Endothelial cell of umbilical vein (primary cell): ENCODE data around the gene TES. TPM values are rescaled to one million over a fixed set of nuclear protein-coding genes. Genes with fewer than 3 reads are reported as not detected.
A peak's percentile ranks its signal among the peaks of the same experiment; 100 is the strongest.

ENCODE experiments used
- BruUV-seq: library from RNA; stranded (reverse); fragments of 400-500 nt; replicated peaks from 2 replicates; lab custom pipeline; 2021; lab: Mats Ljungman, UMichigan
- CTCF ChIA-PET: fragments of 300-600, 350-600 bp; sonication (Branson Sonifier 250); formaldehyde crosslinking; loops from one replicate; lab custom pipeline; 2021; ENCODE audit warnings: antibody characterized with exemption, inconsistent platforms; lab: Charles Lee
- POLR2A ChIA-PET: fragments of 300-600, 350-600 bp; sonication (Branson Sonifier 250); formaldehyde crosslinking; loops from one replicate; lab custom pipeline; 2021; ENCODE audit warnings: antibody characterized with exemption, inconsistent platforms; lab: Charles Lee
- DNase-seq: peaks from one replicate; pipeline ENCODE4 v3.0.0-alpha.2; 2011; ENCODE audit warnings: low read depth, low spot score
- FAIRE-seq: peaks from 2 replicates; lab custom pipeline; 2011; peaks lifted over from hg19 to GRCh38; lab: Jason Lieb, UNC
- H2AFZ ChIP-seq: 2 replicates; pipeline ENCODE4 v1.6.0; 2012; ENCODE audit warnings: low read depth, low read length, control low read depth, inconsistent platforms
- H3K27ac ChIP-seq: 2 replicates; pipeline ENCODE4 v1.5.1; 2011; ENCODE audit warnings: low read depth, mild to moderate bottlenecking, control low read depth, low read length, moderate library complexity; ENCODE audit not compliant: insufficient read depth
- H3K27me3 ChIP-seq, 2 experiments: 2 replicates each; pipeline versions ENCODE4 v1.6.0 to v1.6.1; 2011; ENCODE audit warnings: low read length in 2 of 2, mixed read lengths in 1 of 2; ENCODE audit not compliant: control insufficient read depth in 2 of 2, insufficient read depth in 2 of 2
- H3K36me3 ChIP-seq, 2 experiments: 2 replicates in 1 of 2; 3 replicates in 1 of 2; pipeline ENCODE4 v1.5.1; 2011; ENCODE audit warnings: low read length in 2 of 2, mild to moderate bottlenecking in 1 of 2, moderate library complexity in 1 of 2; ENCODE audit not compliant: control insufficient read depth in 2 of 2, insufficient read depth in 2 of 2; ENCODE audit errors: extremely low read depth in 1 of 2
- H3K4me1 ChIP-seq: 3 replicates; pipeline ENCODE4 v1.5.1; 2011; ENCODE audit warnings: mild to moderate bottlenecking, low read length; ENCODE audit not compliant: control insufficient read depth, insufficient read depth; ENCODE audit errors: extremely low read depth
- H3K4me2 ChIP-seq: 2 replicates; pipeline ENCODE4 v1.6.1; 2011; ENCODE audit warnings: low read length, control low read depth, mixed read lengths; ENCODE audit not compliant: insufficient read depth
- H3K4me3 ChIP-seq, 3 experiments: fragments of 200-600 bp in 1 of 3; sonication (generic), shearing (Covaris generic) in 1 of 3; replicated peaks in 1 of 3; 2 replicates each; pipeline ENCODE4 v1.5.1; 2011 to 2016; ENCODE audit warnings: control low read depth in 3 of 3, low read length in 3 of 3, mild to moderate bottlenecking in 2 of 3, inconsistent platforms in 1 of 3, low read depth in 1 of 3, moderate library complexity in 1 of 3; ENCODE audit not compliant: insufficient read depth in 1 of 3
- H3K79me2 ChIP-seq: 2 replicates; pipeline ENCODE4 v1.6.0; 2012; ENCODE audit warnings: low read length, inconsistent platforms; ENCODE audit not compliant: control insufficient read depth, insufficient read depth
- H3K9ac ChIP-seq: replicated peaks from 2 replicates; pipeline ENCODE3; 2011; ENCODE audit warnings: low read length, control low read depth; ENCODE audit not compliant: insufficient read depth; ENCODE audit errors: extremely low read depth
- H3K9me1 ChIP-seq: replicated peaks from 3 replicates; pipeline ENCODE4 v1.6.0; 2011; ENCODE audit warnings: mild to moderate bottlenecking, low read length; ENCODE audit not compliant: control insufficient read depth, insufficient read depth; ENCODE audit errors: extremely low read depth
- H3K9me3 ChIP-seq: replicated peaks from 2 replicates; pipeline ENCODE4 v1.5.1; 2012; ENCODE audit warnings: low read length, inconsistent platforms; ENCODE audit not compliant: control insufficient read depth, insufficient read depth
- H4K20me1 ChIP-seq: replicated peaks from 2 replicates; pipeline ENCODE3; 2011; ENCODE audit warnings: mild to moderate bottlenecking, low read length; ENCODE audit not compliant: control insufficient read depth, insufficient read depth; ENCODE audit errors: extremely low read depth
- EZH2 ChIP-seq: IDR thresholded peaks from 2 replicates; pipeline ENCODE4 v1.6.1; 2012; ENCODE audit warnings: borderline replicate concordance, low read depth, mild to moderate bottlenecking, moderate library complexity, low read length, inconsistent platforms; ENCODE audit not compliant: severe bottlenecking
- FOS ChIP-seq: IDR thresholded peaks from 2 replicates; pipeline ENCODE4 v1.6.1; 2011; ENCODE audit warnings: mild to moderate bottlenecking, low read length, moderate library complexity, borderline replicate concordance; ENCODE audit not compliant: insufficient read depth
- GATA2 ChIP-seq: IDR thresholded peaks from 2 replicates; pipeline ENCODE4 v1.7.0; 2011; ENCODE audit warnings: low read depth, mild to moderate bottlenecking, moderate library complexity, mixed read lengths, low read length; ENCODE audit not compliant: insufficient read length, insufficient read depth
- JUN ChIP-seq: IDR thresholded peaks from 2 replicates; pipeline ENCODE4 v1.6.1; 2011; ENCODE audit warnings: borderline replicate concordance, low read depth; ENCODE audit not compliant: insufficient read length, insufficient read depth
- MAX ChIP-seq: IDR thresholded peaks from 2 replicates; pipeline ENCODE4 v1.6.1; 2011; ENCODE audit not compliant: insufficient read depth, insufficient read length
- MYC ChIP-seq: IDR thresholded peaks from one replicate; pipeline ENCODE4 v1.6.1; 2011; ENCODE audit warnings: mild to moderate bottlenecking, low read depth, low read length
- POLR2A ChIP-seq: IDR thresholded peaks from 2 replicates; pipeline ENCODE4 v1.6.1; 2012; ENCODE audit warnings: low read depth, mild to moderate bottlenecking, control low read depth, low read length
- POLR2AphosphoS5 ChIP-seq: IDR thresholded peaks from 2 replicates; pipeline ENCODE4 v1.6.1; 2012; ENCODE audit warnings: low read depth, mild to moderate bottlenecking, control low read depth, low read length, moderate library complexity; ENCODE audit not compliant: insufficient read depth
- dilution Hi-C: fragments of 300-500 bp; cut with MboI; formaldehyde crosslinking; loops from one replicate; pipeline ENCODE4 v1.15.0; 2019; ENCODE audit warnings: low sequenced_read_pairs; ENCODE audit not compliant: extremely low pct_ligation_motif_present
- intact Hi-C: fragments of 100-400 bp; cut with micrococcal nuclease; formaldehyde crosslinking; loops from one replicate; pipeline ENCODE4 v1.10.0; 2022
- polyA plus RNA-seq, 4 experiments: library from polyadenylated mRNA; depleted of rRNA in 3 of 4; stranded (reverse) in 3 of 4; unstranded in 1 of 4; fragments of >200 nt; gene quantifications; 2 replicates each; pipeline versions ENCODE4 v1.2.1 to v1.2.3, GENCODE V29; 2011 to 2012; ENCODE audit warnings: missing spikeins in 1 of 4
- total RNA-seq: library from RNA; stranded (reverse); gene quantifications from 2 replicates; pipeline ENCODE4 v1.2.3, GENCODE V29; 2021
- TF ChIP-seq, protein P1 (sequence below), 2 donors: IDR thresholded peaks; 1 replicate in 1 of 2; 2 replicates in 1 of 2; pipeline ENCODE4 v1.5.1; 2011; ENCODE audit warnings: low read length in 2 of 2, mild to moderate bottlenecking in 2 of 2, moderate library complexity in 2 of 2, control low read depth in 1 of 2, inconsistent platforms in 1 of 2, low read depth in 1 of 2; ENCODE audit not compliant: insufficient read depth in 1 of 2; ENCODE audit errors: extremely low read depth in 1 of 2

Gene TES
- total and polyA plus RNA-seq, 2 donors (not counting 3 experiments of a cell fraction or from before 2014, with no cell fraction given): 35.3 to 50.5 TPM

- intact Hi-C loops: no loop called here
- CTCF ChIA-PET: no interaction called here
- Histone ChIP-seq H3K79me2 (peaks cover 83% of the 10 kb centered on the region), H3K4me2 (no peak overlapping the region), H3K9me3 (no peaks in the 10 kb centered on the region), H3K4me1 (peaks cover 72% of the 10 kb centered on the region), H4K20me1 (no peaks in the 10 kb centered on the region), H3K9ac (no peak overlapping the region), H2AFZ (no peak overlapping the region), H3K9me1 (no peaks in the 10 kb centered on the region), H3K27me3 (no peaks in the 10 kb centered on the region), H3K27ac (no peak overlapping the region), H3K36me3 (peaks cover 0 to 15% of the 10 kb centered on the region in 2 experiments), H3K4me3 (no peak overlapping the region)
- TF ChIP-seq, protein P1, sequence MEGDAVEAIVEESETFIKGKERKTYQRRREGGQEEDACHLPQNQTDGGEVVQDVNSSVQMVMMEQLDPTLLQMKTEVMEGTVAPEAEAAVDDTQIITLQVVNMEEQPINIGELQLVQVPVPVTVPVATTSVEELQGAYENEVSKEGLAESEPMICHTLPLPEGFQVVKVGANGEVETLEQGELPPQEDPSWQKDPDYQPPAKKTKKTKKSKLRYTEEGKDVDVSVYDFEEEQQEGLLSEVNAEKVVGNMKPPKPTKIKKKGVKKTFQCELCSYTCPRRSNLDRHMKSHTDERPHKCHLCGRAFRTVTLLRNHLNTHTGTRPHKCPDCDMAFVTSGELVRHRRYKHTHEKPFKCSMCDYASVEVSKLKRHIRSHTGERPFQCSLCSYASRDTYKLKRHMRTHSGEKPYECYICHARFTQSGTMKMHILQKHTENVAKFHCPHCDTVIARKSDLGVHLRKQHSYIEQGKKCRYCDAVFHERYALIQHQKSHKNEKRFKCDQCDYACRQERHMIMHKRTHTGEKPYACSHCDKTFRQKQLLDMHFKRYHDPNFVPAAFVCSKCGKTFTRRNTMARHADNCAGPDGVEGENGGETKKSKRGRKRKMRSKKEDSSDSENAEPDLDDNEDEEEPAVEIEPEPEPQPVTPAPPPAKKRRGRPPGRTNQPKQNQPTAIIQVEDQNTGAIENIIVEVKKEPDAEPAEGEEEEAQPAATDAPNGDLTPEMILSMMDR (IDR thresholded peaks at IDR 0.05; ENCODE audit: extremely low read depth in 1 of 2, insufficient read depth in 1 of 2, low read depth in 1 of 2, low read length in 2 of 2): no peak
- TF ChIP-seq GATA2: no peak
- no peak for TF ChIP-seq MAX
- TF ChIP-seq MYC: no peak
- no peak for TF ChIP-seq FOS
- TF ChIP-seq EZH2: no peak
- no peak for TF ChIP-seq JUN
- TF ChIP-seq POLR2A: no peak
- TF ChIP-seq POLR2AphosphoS5: no peak
- dilution Hi-C loops: no loop called here
- no peak for DNase-seq
- BruUV-seq: no TSS peak
- peak; percentile 15 for FAIRE-seq
- POLR2A ChIA-PET: no interaction called here
Observed at GRCh38 chr7:116283595-116284204, 73.4 kb downstream of the TES start.
